GM10266 (cell line): ENCODE measurements around the gene SHISAL2A.

Experiments
- DNase-seq: peaks from one replicate; pipeline ENCODE4 v3.0.0; 2012; ENCODE audit errors: extremely low spot score
- TF ChIP-seq, protein P1 (sequence below): IDR thresholded peaks from 2 replicates; pipeline ENCODE4 v1.5.1; 2012; ENCODE audit warnings: mild to moderate bottlenecking, low read depth; ENCODE audit not compliant: control insufficient read depth, insufficient read depth; ENCODE audit errors: missing control alignments

Gene SHISAL2A

DNA sequence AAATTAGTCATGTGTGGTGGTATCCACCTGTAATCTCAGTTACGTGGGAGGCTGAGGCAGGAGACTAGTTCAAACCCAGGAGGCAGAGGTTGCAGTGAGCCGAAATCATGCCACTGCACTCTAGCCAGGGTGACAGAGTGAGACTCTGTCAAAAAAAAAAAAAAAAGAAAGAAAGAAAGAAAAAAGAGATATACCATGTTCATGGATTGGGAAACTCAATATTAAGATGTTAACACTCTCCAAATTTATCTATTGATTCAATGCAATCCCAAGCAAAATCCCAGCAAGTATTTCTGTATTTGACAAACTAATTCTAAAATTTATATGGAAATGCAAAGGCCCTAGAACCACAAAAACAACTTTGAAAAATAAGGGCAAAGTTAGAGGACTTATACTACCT lies 11.0 kb upstream of the SHISAL2A start:
- DNase-seq, result no peak
- TF ChIP-seq, protein P1, sequence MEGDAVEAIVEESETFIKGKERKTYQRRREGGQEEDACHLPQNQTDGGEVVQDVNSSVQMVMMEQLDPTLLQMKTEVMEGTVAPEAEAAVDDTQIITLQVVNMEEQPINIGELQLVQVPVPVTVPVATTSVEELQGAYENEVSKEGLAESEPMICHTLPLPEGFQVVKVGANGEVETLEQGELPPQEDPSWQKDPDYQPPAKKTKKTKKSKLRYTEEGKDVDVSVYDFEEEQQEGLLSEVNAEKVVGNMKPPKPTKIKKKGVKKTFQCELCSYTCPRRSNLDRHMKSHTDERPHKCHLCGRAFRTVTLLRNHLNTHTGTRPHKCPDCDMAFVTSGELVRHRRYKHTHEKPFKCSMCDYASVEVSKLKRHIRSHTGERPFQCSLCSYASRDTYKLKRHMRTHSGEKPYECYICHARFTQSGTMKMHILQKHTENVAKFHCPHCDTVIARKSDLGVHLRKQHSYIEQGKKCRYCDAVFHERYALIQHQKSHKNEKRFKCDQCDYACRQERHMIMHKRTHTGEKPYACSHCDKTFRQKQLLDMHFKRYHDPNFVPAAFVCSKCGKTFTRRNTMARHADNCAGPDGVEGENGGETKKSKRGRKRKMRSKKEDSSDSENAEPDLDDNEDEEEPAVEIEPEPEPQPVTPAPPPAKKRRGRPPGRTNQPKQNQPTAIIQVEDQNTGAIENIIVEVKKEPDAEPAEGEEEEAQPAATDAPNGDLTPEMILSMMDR, result no peak

DNA sequence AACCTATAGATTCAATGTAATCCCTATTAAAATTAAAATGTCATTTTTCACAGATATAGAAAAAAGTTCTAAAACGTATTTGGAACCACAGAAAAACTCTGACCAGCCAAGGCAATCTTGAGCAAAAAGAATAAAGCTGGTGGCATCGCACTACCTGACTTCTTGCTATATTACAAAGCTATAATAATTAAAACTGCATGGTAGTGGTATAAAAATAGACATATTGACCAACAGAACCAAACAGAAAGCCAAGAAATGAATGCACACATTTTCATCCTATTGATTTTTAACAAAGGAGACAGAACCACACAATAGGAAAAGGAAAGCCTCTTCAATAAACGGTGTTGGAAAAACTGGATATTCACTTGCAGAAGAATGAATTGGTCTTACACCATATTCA lies 9.2 kb upstream of the SHISAL2A start:
- TF ChIP-seq, protein P1, result no peak
- no peak for DNase-seq

DNA sequence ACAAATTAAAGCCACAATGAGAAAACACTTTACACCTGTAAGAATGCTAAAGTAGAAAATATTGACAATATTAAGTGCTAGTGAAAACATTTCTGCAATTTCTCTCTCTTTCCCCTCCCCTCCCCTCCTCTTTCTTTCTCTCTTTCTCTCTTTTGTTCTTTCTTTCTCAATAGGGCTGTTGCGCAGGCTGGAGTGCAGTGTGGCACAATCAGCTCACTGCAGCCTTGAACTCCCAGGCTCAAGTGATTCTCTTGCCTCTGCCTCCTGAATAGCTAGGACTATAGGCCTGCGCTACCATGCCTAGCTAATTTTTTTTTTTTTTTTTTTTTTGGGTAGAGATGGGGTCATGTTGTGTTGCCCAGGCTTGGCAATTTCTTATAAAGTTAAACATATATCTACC lies 5.9 kb upstream of the SHISAL2A start:
- no peak for DNase-seq
- TF ChIP-seq, protein P1, result no peak

DNA sequence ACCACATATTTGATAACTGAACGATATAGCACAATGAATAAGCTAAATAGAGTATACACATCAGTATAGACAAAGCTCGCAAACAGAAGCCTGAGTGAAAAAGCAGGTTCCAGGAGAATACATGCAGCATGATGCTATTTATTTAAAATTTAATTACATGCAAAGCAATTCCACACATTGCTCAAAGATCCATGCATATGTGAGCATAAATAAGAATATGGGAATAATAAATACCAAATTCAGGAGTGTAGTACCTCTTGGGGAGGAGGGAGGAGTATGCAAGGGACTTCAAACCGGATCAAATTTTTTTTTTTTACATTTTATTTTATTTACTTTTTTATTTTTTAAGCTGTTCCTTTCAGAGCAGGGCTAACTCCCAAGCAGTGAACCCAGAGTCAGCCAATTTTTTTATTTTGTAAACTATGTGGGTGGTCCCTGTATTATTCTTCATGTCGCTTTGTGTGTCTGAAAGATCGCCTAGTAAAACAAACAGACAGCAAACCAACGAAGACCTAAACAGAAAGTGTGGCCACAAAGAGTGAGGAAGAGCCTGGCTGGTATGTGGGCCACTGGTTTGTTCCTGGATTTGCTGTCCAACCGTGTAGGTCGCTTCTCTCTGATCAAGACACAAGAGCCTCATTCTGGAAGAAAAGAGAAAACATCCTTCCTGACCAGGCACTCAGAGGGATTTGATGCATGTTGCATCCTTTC lies 4.2 kb upstream of the SHISAL2A start:
- DNase-seq, result no peak

DNA sequence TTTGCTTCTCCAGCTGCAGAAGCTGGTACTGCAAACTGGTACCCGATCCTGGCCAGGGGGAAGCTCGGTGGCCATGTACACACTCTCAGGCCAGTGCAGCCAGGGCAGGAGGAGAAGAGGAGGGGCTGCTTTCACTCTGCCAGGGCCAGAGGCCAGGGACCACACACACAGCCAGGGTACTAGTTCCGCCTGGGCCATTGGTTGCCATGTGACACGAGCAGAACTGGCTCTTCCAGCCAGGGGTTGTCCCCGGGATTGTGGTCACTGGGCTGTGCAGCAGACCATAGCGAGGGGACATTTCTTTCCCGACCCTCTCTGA lies 3.7 kb upstream of the SHISAL2A start:
- DNase-seq, result no peak
- TF ChIP-seq, protein P1, result no peak

More for the DNA sequence above, 4.2 kb upstream of the SHISAL2A start:
- TF ChIP-seq, protein P1, result no peak

DNA sequence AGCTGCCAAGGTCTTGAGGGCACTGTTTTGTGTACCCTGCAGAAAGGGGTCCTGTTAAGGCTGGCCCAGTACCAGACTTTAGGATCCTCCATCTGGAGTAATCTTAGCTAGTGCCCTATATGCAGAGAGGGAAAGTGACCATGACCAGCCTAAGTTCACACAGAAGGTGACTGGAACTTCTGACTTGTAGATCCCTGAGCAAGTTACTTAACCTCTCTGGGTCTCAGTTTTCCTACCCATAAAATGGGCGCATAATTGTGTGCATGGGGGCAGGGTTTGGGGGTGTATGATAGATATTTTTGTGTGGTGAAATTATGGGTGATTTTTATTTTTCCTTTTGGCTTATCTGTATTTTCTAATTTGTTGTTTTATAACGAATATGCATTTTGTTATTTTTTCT lies 3.3 kb upstream of the SHISAL2A start:
- TF ChIP-seq, protein P1, result no peak
- no peak for DNase-seq

DNA sequence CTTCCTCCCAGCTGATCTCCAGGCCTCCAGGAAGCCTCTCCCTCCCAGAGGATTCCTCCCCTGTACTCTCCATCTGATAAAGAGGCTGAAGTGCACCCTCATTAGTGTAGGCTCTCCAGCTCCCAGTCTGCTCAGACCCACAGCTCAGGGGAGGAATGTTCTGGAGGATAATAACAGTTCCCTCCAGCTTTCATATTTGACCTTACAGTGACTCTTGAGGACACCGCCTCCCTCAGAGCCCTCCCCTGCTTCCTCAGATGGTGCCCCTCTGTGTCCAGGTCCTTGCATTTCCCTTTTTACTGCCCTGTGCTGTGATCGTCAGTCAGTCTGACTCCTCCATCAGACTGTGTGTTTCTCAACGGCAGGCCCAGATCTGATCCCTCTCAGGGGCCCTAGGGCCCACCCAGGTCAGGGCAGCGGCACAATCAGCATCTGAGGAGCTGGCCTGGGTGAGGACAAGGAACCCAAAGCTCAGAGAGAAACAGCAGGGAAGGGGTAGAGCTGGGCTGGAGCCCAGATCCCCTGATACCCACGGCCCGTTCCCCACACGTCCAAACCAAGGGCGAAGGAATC lies 1.1 kb upstream of the SHISAL2A start:
- TF ChIP-seq, protein P1, result no peak
- no peak for DNase-seq
